Activated naive CD4-positive, alpha-beta T cell treated with anti-CD3 and anti-CD28 coated beads, Interleukin-2, amount 10 ng/mL, durations not matched to agents 7 days and 5 days (primary cell): ENCODE measurements around the gene DENND2A.

Experiments
- CTCF ChIA-PET: fragments of 350-600 bp; sonication (Branson Sonifier 250); formaldehyde crosslinking; loops from one replicate; lab custom pipeline; 2021; ENCODE audit warnings: antibody characterized with exemption; lab: Charles Lee
- DNase-seq: peaks from one replicate; pipeline ENCODE4 v3.0.0-alpha.2; 2020
- H3K27ac Mint-ChIP-seq: one replicate; pipeline ENCODE4 v1.8.0; 2021; ENCODE audit warnings: mild to moderate bottlenecking, moderate library complexity, mixed read lengths
- H3K27me3 Mint-ChIP-seq: one replicate; pipeline ENCODE4 v1.8.0; 2021; ENCODE audit warnings: mild to moderate bottlenecking, mixed read lengths
- H3K36me3 Mint-ChIP-seq: one replicate; pipeline ENCODE4 v1.8.0; 2021; ENCODE audit warnings: mixed read lengths
- H3K4me1 Mint-ChIP-seq: one replicate; pipeline ENCODE4 v1.8.0; 2021; ENCODE audit warnings: mixed read lengths
- H3K4me3 Mint-ChIP-seq: one replicate; pipeline ENCODE4 v1.8.0; 2021; ENCODE audit warnings: mild to moderate bottlenecking, moderate library complexity, mixed read lengths
- H3K9me3 Mint-ChIP-seq: one replicate; pipeline ENCODE4 v1.8.0; 2021; ENCODE audit warnings: mixed read lengths

DENND2A gene, protein sequence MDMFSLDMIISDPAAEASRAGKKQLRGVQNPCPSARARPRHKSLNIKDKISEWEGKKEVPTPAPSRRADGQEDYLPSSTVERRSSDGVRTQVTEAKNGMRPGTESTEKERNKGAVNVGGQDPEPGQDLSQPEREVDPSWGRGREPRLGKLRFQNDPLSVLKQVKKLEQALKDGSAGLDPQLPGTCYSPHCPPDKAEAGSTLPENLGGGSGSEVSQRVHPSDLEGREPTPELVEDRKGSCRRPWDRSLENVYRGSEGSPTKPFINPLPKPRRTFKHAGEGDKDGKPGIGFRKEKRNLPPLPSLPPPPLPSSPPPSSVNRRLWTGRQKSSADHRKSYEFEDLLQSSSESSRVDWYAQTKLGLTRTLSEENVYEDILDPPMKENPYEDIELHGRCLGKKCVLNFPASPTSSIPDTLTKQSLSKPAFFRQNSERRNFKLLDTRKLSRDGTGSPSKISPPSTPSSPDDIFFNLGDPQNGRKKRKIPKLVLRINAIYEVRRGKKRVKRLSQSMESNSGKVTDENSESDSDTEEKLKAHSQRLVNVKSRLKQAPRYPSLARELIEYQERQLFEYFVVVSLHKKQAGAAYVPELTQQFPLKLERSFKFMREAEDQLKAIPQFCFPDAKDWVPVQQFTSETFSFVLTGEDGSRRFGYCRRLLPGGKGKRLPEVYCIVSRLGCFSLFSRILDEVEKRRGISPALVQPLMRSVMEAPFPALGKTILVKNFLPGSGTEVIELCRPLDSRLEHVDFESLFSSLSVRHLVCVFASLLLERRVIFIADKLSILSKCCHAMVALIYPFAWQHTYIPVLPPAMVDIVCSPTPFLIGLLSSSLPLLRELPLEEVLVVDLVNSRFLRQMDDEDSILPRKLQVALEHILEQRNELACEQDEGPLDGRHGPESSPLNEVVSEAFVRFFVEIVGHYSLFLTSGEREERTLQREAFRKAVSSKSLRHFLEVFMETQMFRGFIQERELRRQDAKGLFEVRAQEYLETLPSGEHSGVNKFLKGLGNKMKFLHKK

DNA sequence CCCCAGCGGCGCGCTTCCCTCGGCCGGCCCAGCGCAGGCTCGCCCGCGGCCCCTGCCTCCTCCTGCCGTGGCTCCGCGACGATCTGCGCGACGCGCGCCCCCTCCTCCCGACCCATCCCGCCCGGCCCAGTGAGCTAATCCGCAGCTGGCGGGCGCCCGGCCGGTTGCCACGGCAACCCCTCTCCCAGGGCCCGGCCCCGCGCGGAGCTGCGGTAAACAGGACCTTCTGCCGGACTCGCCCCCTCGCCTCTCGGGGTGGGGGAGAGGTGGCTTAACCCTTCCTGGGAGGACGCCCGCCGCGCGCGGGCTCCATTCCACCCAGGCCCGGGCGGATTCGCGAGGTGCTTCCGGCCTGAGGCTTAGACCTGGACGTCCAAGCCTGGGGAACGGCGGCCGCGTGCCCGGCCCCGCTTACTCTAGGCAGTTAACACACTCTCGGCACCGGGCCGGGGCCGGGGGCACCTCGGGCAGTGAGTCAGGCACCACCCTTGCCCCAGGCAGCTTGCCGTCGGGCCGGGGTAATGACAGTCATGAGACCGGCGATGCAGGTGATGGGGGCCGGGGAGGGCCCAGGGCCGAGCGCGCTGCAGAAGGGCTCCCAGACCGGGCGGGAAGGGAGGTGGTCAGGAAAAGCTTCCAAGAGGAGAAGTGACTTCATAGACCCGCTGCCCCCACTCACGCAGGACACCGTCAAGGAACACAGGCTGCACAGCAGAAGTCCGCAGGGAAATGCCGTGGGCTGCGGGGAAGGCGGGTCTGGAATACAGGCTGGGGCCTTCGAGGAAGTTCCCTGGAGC, at the start of gene DENND2A:
TSS of gene DENND2A (minus strand) at position 87 of the 797 bp plus-strand sequence. CDS start 38,416 bp downstream, outside the sequence.
- no peaks in the 10 kb centered on the region for H3K36me3 Mint-ChIP-seq
- DNase-seq, result no peak
- H3K4me3 Mint-ChIP-seq, result peak within 1 kb of the TSS; percentile 73
- H3K27me3 Mint-ChIP-seq, result peaks cover 93% of the 10 kb centered on the region
- H3K4me1 Mint-ChIP-seq, result peaks cover 15% of the 10 kb centered on the region
- H3K27ac Mint-ChIP-seq, result no peak within 1 kb of the TSS
- CTCF ChIA-PET, result no interaction called here
- no peaks in the 10 kb centered on the region for H3K9me3 Mint-ChIP-seq

DNA sequence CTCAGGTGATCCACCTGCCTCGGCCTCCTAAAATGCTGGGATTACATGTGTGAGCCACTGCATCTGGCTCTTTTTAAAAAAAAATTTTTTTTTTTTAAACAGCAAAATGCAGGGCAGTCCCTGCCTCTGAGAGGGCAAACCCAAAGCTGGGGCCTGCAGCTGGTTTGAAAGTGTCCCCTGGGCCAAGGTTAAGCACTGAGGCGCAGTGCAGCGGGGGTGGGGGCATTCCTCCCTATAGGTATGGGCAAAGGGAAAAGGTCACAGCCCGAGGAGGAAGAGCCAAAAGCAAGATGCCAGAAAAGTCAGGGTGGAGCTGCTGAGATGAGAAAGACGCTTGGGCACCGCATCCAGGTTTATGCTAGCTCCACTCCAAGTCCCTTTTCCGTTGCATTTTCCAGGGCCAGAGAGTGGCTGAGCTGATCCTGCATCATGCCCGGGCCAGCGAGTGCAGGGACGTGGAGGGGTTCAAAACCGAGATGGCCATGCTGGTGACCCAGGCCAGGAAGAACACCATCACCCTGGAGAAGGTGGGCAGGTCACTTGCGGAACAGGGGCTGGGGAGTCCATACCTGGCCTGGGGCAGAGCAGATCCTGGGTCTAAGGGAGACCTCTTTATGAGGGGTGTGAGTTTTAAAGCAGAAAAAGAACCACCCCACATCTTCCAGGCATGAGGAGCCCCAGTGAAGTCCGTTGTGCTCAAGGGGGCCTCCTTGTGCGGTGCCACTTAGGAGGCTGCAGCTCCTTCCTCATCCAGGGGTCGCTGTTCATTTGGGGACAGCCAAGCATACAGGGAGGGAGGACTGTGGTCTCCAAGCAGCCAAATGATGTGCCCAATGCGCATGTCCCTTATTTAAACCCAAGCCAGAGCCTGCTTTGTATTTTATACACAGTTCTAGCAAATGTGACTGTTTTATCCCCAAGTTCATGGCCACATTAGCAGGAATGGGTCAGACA, 48.9 kb upstream of the DENND2A start:
- H3K27ac Mint-ChIP-seq, result no peak overlapping the region
- no peak for DNase-seq
- H3K27me3 Mint-ChIP-seq, result no peaks in the 10 kb centered on the region
- H3K4me3 Mint-ChIP-seq, result no peak overlapping the region
- H3K36me3 Mint-ChIP-seq, result peaks cover 23% of the 10 kb centered on the region
- H3K4me1 Mint-ChIP-seq, result peaks cover 3% of the 10 kb centered on the region
- CTCF ChIA-PET, result no interaction called here
- H3K9me3 Mint-ChIP-seq, result no peaks in the 10 kb centered on the region

DNA sequence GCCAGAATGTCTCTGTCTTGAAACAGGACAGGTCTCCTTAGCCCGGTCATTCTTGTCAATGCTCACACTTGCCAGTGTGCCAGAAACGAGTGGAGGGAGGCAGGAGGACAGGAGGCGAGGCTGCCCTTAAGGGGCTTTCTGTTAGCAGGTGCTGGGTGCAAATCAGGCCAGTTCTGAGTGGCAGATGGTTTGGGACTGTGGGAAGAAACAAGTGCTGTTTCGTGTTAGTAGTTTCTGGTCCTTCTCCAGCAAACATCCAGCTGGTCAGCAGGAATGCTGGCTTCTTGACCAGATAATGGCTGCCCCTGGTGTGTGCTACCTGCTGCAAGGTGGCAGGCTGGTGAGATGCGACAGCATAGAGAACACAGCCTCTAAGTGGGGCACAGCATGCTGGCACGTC, 47.7 kb upstream of the DENND2A start:
- peaks cover 3% of the 10 kb centered on the region for H3K4me1 Mint-ChIP-seq
- no peak overlapping the region for H3K4me3 Mint-ChIP-seq
- no peak for DNase-seq
- no peaks in the 10 kb centered on the region for H3K27me3 Mint-ChIP-seq
- H3K9me3 Mint-ChIP-seq, result no peaks in the 10 kb centered on the region
- peaks cover 27% of the 10 kb centered on the region for H3K36me3 Mint-ChIP-seq
- no peak overlapping the region for H3K27ac Mint-ChIP-seq
- CTCF ChIA-PET, result no interaction called here

DNA sequence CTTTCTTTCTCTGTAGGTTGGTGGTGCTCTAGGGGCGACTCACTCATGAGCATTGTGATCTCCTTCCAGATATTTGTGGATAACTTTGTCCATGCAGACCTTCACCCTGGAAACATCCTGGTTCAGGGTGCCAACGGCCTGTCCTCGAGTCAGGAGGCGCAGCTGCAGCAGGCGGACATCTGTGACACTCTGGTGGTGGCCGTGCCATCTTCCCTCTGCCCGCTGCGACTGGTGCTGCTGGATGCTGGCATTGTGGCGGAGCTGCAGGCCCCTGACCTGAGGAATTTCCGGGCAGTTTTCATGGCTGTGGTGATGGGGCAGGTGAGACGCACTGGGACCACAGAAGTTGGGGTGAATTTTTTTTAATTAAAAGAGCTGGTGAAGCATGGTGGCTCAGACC, 46.3 kb upstream of the DENND2A start:
- no peaks in the 10 kb centered on the region for H3K27me3 Mint-ChIP-seq
- no peaks in the 10 kb centered on the region for H3K9me3 Mint-ChIP-seq
- no peak overlapping the region for H3K27ac Mint-ChIP-seq
- DNase-seq, result no peak
- H3K4me3 Mint-ChIP-seq, result no peak overlapping the region
- peaks cover 27% of the 10 kb centered on the region for H3K36me3 Mint-ChIP-seq
- H3K4me1 Mint-ChIP-seq, result peaks cover under 1% of the 10 kb centered on the region
- CTCF ChIA-PET, result no interaction called here

DNA sequence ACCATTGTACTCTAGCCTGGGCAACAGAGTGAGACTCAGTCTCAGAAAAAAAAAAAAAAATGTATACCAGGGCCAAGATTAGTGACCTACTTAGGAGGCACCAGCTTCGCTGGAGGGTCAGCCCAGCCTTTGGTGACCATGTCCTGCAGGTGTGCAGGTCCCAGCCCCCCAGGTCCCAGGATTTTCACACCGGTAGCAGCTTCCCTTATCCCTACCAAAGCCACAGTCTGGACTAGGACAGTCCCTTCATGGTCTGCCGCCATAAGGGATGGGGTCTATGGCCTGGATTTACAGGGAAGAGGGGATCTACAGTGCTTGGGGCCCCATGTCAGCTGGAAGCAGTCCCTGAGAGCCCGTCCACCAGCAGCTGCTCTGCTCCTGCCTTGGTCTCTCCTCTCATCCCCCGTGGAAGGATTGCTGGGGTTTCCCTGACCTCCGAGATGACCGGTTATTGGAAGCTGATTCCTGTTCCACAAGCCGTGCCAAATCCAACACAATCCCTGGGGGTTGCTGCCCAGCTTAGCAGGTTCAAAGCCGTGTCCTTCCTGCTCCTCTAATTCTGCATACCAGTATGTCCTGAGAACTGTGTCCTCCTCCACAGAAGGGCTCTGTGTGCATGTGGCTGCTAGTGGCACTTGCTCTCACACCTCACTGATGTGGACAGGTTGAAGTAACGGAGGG, 44.9 kb upstream of the DENND2A start:
- peaks cover 26% of the 10 kb centered on the region for H3K36me3 Mint-ChIP-seq
- CTCF ChIA-PET, result interaction anchor here (0.9 to 1.7 kb wide), 2 partner anchors 9 to 10 kb away, joined by 3 to 7 read pairs; no protein-coding TSS in a partner anchor
- H3K4me1 Mint-ChIP-seq, result no peaks in the 10 kb centered on the region
- H3K27ac Mint-ChIP-seq, result no peak overlapping the region
- H3K27me3 Mint-ChIP-seq, result no peaks in the 10 kb centered on the region
- H3K4me3 Mint-ChIP-seq, result no peak overlapping the region
- no peak for DNase-seq
- H3K9me3 Mint-ChIP-seq, result no peaks in the 10 kb centered on the region

DNA sequence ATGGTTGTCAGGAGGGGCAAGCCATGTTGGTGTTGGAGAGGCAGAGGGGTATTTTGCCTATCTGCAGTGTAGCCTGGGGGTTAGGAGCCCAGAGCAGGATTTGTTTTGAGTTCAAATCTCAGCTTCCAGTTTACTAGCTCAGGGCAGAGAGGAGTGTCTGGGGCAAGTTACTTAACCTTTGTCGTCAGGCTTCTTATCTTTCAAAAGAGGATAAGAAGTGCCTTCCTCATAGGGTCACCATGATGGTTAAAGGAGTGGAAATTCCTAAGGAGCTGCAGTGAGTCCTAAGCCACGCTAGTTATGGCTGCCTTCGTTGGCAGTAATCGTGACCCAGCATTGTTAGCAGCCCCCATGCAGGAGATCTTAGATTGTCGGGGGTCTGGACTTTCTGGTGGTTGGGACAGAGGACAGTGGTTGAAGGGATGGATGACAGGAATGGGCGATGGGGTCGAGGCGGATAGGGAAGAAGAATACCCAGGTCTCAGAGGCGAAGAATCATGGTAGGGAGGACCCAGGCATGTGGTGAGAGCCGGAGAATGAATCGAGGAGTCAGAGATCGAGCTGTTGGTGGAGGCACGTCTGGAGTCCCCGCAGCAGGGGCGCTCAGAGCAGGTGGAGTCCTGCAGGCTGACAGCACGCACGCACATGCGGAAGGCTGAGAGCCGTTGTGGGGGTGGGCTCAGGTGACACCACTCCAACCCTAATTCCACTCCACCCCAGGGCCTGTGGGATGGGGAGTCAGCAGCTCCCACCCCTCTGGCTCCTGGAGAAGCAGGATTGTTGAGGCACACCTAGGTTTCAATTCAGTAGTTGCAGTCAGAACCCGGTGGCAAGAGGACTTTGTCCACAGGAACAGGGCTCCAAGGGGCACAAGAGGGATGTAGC, 43.7 kb upstream of the DENND2A start:
- no peaks in the 10 kb centered on the region for H3K9me3 Mint-ChIP-seq
- no peak overlapping the region for H3K4me3 Mint-ChIP-seq
- CTCF ChIA-PET, result no interaction called here
- no peaks in the 10 kb centered on the region for H3K27me3 Mint-ChIP-seq
- no peak for DNase-seq
- peaks cover 32% of the 10 kb centered on the region for H3K36me3 Mint-ChIP-seq
- no peaks in the 10 kb centered on the region for H3K4me1 Mint-ChIP-seq
- no peak overlapping the region for H3K27ac Mint-ChIP-seq

DNA sequence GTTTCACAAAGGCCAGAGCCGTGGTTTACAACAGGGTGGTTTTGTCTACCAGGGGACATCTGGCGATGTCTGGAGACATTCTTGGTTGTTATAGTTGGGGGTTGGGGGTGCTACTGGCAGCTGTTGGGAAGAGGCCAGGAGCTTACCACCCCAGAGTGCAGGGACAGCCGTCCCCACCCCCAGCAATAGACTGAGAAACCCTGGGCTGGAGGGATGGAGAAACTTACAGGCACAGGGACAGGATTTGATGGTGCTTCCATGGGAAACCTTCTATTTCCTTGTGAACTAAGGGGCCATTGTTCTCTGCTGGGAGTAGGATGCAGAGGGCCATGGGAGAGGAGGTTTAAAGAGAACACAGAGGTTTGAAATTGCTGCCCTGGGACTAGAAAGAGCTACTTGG, 43.0 kb upstream of the DENND2A start:
- no peak overlapping the region for H3K4me3 Mint-ChIP-seq
- H3K27ac Mint-ChIP-seq, result no peak overlapping the region
- no peaks in the 10 kb centered on the region for H3K27me3 Mint-ChIP-seq
- peaks cover 34% of the 10 kb centered on the region for H3K36me3 Mint-ChIP-seq
- DNase-seq, result no peak
- CTCF ChIA-PET, result no interaction called here
- H3K4me1 Mint-ChIP-seq, result no peaks in the 10 kb centered on the region
- H3K9me3 Mint-ChIP-seq, result no peaks in the 10 kb centered on the region

DNA sequence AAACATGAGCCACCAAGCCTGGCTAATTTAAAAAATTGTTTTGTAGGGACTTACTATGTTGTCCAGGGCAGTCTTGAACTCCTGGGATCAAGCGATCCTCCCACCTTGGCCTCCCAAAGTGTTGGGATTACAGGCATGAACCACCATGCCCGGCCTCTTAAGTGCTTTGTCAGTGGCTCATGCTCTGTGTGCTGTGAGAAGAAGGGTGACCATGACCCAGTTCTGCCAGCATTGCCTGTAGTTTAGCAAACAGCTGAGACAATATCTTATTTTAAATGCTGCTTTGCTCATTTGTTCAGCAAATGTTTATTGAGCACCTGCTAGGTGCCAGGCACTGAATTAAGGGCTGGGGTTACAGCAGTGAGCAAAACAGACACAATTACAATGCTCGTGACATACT, 41.2 kb upstream of the DENND2A start:
- Mint-ChIP-seq H3K36me3 (peaks cover 40% of the 10 kb centered on the region), H3K27ac (no peak overlapping the region)
- DNase-seq, result no peak

DNA sequence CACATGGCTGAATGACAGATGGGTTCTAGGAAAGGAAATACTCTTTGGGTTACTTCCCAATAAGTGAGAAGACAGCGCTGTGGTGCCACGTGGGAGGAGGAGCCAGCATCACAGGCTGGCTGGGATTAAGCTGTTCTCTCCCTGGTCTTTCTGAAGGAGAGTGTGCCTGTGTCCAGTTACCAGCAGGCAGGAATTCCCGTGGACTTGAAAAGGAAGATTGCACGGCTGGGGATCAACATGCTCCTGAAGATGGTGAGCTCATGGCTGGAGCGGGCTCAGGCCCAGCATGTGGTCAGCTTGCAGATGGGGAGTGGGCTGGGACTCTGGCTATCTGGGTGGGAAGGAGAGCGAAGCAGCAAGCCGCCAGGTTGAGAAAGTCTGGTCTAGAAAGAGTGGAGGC, 40.3 kb upstream of the DENND2A start:
- Mint-ChIP-seq H3K27me3 (no peaks in the 10 kb centered on the region), H3K9me3 (no peaks in the 10 kb centered on the region), H3K27ac (no peak overlapping the region), H3K4me3 (no peak overlapping the region), H3K4me1 (peaks cover 11% of the 10 kb centered on the region), H3K36me3 (peaks cover 44% of the 10 kb centered on the region)
- DNase-seq, result no peak
- CTCF ChIA-PET, result interaction anchor here (1.0 kb wide), 1 partner anchor 27 kb away, joined by 3 read pairs; no protein-coding TSS in a partner anchor

More for the DNA sequence above, 41.2 kb upstream of the DENND2A start:
- Mint-ChIP-seq H3K4me1 (peaks cover 4% of the 10 kb centered on the region), H3K27me3 (no peaks in the 10 kb centered on the region), H3K9me3 (no peaks in the 10 kb centered on the region), H3K4me3 (no peak overlapping the region)
- CTCF ChIA-PET, result no interaction called here

DNA sequence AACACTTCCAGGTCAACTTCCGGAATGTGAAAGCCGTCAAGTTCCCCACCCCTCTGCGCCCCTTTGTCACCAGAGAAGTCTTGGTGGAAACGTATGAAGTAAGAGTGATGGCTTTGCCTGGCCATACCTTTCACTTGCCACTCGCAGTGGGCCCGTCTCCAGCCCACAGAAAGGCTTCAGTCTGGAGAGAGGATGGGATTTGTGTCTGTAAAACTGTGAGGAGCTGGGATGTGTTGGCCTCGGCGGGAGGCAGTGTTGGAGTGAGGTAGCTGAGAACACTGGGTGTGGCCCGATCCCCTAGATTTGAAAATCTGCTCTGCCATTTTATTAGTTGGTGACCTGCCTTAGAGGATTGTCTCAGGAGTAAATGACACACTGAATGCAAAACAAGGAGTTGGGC, 38.6 kb upstream of the DENND2A start:
- peaks cover 41% of the 10 kb centered on the region for H3K36me3 Mint-ChIP-seq

DNA sequence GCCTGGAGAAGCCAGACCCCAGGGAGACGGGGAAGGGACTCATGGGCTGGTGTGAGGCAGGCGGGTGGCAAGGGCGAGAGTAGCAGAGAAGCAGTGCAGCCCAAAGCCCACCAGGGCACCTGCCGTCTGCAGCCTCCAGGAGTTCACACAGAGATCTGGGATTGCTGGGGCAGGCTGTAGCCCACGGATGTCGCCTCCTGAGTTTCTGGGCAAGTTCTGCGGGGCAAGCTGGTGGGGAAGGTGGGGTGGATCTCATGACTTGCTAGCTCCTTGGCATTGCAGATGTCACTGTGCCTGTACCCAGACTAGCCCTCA, 38.2 kb upstream of the DENND2A start:
- Mint-ChIP-seq H3K9me3 (no peaks in the 10 kb centered on the region), H3K27ac (no peak overlapping the region), H3K4me1 (peaks cover 32% of the 10 kb centered on the region), H3K27me3 (no peaks in the 10 kb centered on the region), H3K4me3 (no peak overlapping the region), H3K36me3 (peaks cover 39% of the 10 kb centered on the region)
- CTCF ChIA-PET, result no interaction called here
- no peak for DNase-seq

More for the DNA sequence above, 38.6 kb upstream of the DENND2A start:
- no peak for DNase-seq
- Mint-ChIP-seq H3K27ac (no peak overlapping the region), H3K4me3 (no peak overlapping the region), H3K4me1 (peaks cover 28% of the 10 kb centered on the region), H3K27me3 (no peaks in the 10 kb centered on the region), H3K9me3 (no peaks in the 10 kb centered on the region)
- CTCF ChIA-PET, result no interaction called here
